Mesenchymal stem cell (in vitro differentiated cells and primary cell): Measurements from ENCODE around the gene ANP32A.
A peak's percentile ranks its signal among the peaks of the same experiment; 100 is the strongest.

Experiments used
- DNase-seq: peaks from one replicate; pipeline ENCODE4 v3.0.0-alpha.2; 2013
- H2AFZ ChIP-seq: one replicate; pipeline ENCODE4 v1.6.1; 2013; ENCODE audit warnings: low read depth, mild to moderate bottlenecking, control low read depth, inconsistent platforms, low read length, moderate library complexity
- H2AK5ac ChIP-seq: 2 replicates; pipeline ENCODE4 v1.6.1; 2013; ENCODE audit warnings: low read length, moderate library complexity, mild to moderate bottlenecking, inconsistent platforms; ENCODE audit not compliant: severe bottlenecking
- H2BK120ac ChIP-seq: one replicate; pipeline ENCODE4 v1.6.1; 2013; ENCODE audit warnings: low read depth, mild to moderate bottlenecking, inconsistent platforms, low read length, moderate library complexity
- H2BK12ac ChIP-seq, 2 experiments: one replicate each; pipeline ENCODE4 v1.6.1; 2013; ENCODE audit warnings: inconsistent platforms in 2 of 2, low read length in 2 of 2, mild to moderate bottlenecking in 2 of 2, moderate library complexity in 2 of 2, control low read depth in 1 of 2
- H2BK15ac ChIP-seq: one replicate; pipeline ENCODE4 v1.6.1; 2013; ENCODE audit warnings: mild to moderate bottlenecking, low read depth, inconsistent platforms; ENCODE audit not compliant: poor library complexity, severe bottlenecking
- H2BK5ac ChIP-seq: 2 replicates; pipeline ENCODE4 v1.6.1; 2013; ENCODE audit warnings: low read depth, mild to moderate bottlenecking, low read length, control low read depth, inconsistent platforms; ENCODE audit not compliant: poor library complexity, severe bottlenecking
- H3K14ac ChIP-seq, 2 experiments: one replicate each; pipeline ENCODE4 v1.6.1; 2013; ENCODE audit warnings: inconsistent platforms in 2 of 2, low read length in 2 of 2, control low read depth in 1 of 2, mild to moderate bottlenecking in 1 of 2, moderate library complexity in 1 of 2
- H3K18ac ChIP-seq, 2 experiments: one replicate each; pipeline ENCODE4 v1.6.1; 2013; ENCODE audit warnings: inconsistent platforms in 2 of 2, low read length in 2 of 2, control low read depth in 1 of 2, low read depth in 1 of 2, mild to moderate bottlenecking in 1 of 2
- H3K23ac ChIP-seq, 2 experiments: one replicate each; pipeline ENCODE4 v1.6.1; 2013; ENCODE audit warnings: inconsistent platforms in 2 of 2, low read length in 2 of 2, mild to moderate bottlenecking in 2 of 2, moderate library complexity in 2 of 2, control low read depth in 1 of 2
- H3K27ac ChIP-seq: 2 replicates; pipeline ENCODE4 v1.5.1; 2013; ENCODE audit warnings: mild to moderate bottlenecking, moderate library complexity, low read length, control low read depth, inconsistent platforms; ENCODE audit not compliant: poor library complexity, severe bottlenecking
- H3K27me3 ChIP-seq, 2 experiments: 2 replicates each; pipeline versions ENCODE4 v1.6.1 to v1.7.0; 2013; ENCODE audit warnings: low read length in 2 of 2, mild to moderate bottlenecking in 2 of 2, moderate library complexity in 2 of 2, control low read depth in 1 of 2, inconsistent platforms in 1 of 2; ENCODE audit not compliant: control insufficient read depth in 1 of 2, insufficient read depth in 1 of 2
- H3K36me3 ChIP-seq, 2 experiments: 2 replicates each; pipeline versions ENCODE4 v1.6.1 to v1.7.0; 2013; ENCODE audit warnings: low read length in 2 of 2, control low read depth in 1 of 2, inconsistent platforms in 1 of 2, low read depth in 1 of 2, mild to moderate bottlenecking in 1 of 2; ENCODE audit not compliant: insufficient read depth in 2 of 2, control insufficient read depth in 1 of 2
- H3K4ac ChIP-seq, 2 experiments: one replicate each; pipeline ENCODE4 v1.6.1; 2013; ENCODE audit warnings: inconsistent platforms in 2 of 2, low read length in 2 of 2, mild to moderate bottlenecking in 2 of 2, moderate library complexity in 2 of 2, control low read depth in 1 of 2, low read depth in 1 of 2
- H3K4me1 ChIP-seq: 2 replicates; pipeline ENCODE4 v1.6.1; 2013; ENCODE audit warnings: low read depth, low read length, control low read depth; ENCODE audit not compliant: control insufficient read depth, insufficient read depth
- H3K4me2 ChIP-seq: 2 replicates; pipeline ENCODE4 v1.6.1; 2013; ENCODE audit warnings: low read length, mild to moderate bottlenecking, inconsistent platforms; ENCODE audit not compliant: poor library complexity, severe bottlenecking
- H3K4me3 ChIP-seq, 2 experiments: 2 replicates each; pipeline versions ENCODE4 v1.5.1 to v1.7.0; 2013; ENCODE audit warnings: low read length in 2 of 2, mild to moderate bottlenecking in 2 of 2, control low read depth in 1 of 2, low read depth in 1 of 2; ENCODE audit not compliant: insufficient read depth in 1 of 2
- H3K79me1 ChIP-seq: replicated peaks from 2 replicates; pipeline ENCODE4 v1.6.1; 2013; ENCODE audit warnings: mild to moderate bottlenecking, control low read depth, low read length, inconsistent platforms; ENCODE audit not compliant: poor library complexity, severe bottlenecking
- H3K9ac ChIP-seq: 2 replicates; pipeline ENCODE4 v1.7.0; 2013; ENCODE audit warnings: mild to moderate bottlenecking, low read length, moderate library complexity
- H3K9me3 ChIP-seq: 2 replicates; pipeline ENCODE4 v1.7.0; 2013; ENCODE audit warnings: mild to moderate bottlenecking, low read length; ENCODE audit not compliant: control insufficient read depth
- H4K8ac ChIP-seq: one replicate; pipeline ENCODE4 v1.6.1; 2013; ENCODE audit warnings: inconsistent platforms, mild to moderate bottlenecking, low read length, moderate library complexity
- H4K91ac ChIP-seq: one replicate; pipeline ENCODE4 v1.6.1; 2013; ENCODE audit warnings: mild to moderate bottlenecking, low read length, inconsistent platforms
- WGBS: methylation state at CpG from one replicate; pipeline ENCODE4 v1.1.7; 2013; ENCODE audit warnings: mixed read lengths; 5-methylcytosine and 5-hydroxymethylcytosine counted together

Gene ANP32A

GRCh38 chr15:68730976-68731897 lies 89.5 kb downstream of the ANP32A start:
- H3K27ac ChIP-seq: peak overlapping the region; percentile 57
- no peak overlapping the region for H4K8ac ChIP-seq
- H3K14ac ChIP-seq: no peak overlapping the region
- no peaks in the 10 kb centered on the region for H3K79me1 ChIP-seq
- H3K23ac ChIP-seq: no peak overlapping the region
- WGBS: 59% methylated on average over 15 of the region's 15 CpGs
- H3K4me3 ChIP-seq: no peak overlapping the region
- H3K18ac ChIP-seq: no peak overlapping the region
- peaks cover 8 to 19% of the 10 kb centered on the region in 2 experiments for H3K36me3 ChIP-seq
- H2AFZ ChIP-seq: no peak overlapping the region
- DNase-seq: no peak
- H3K4ac ChIP-seq: no peak overlapping the region
- no peaks in the 10 kb centered on the region for H3K9me3 ChIP-seq
- H3K4me1 ChIP-seq: peaks cover 21% of the 10 kb centered on the region
- peak overlapping the region; percentile 19 for H3K9ac ChIP-seq
- no peak overlapping the region for H2BK15ac ChIP-seq
- no peaks in the 10 kb centered on the region for H3K27me3 ChIP-seq
- no peak overlapping the region for H3K4me2 ChIP-seq
- H2BK5ac ChIP-seq: no peak overlapping the region
- no peak overlapping the region for H4K91ac ChIP-seq
- no peak overlapping the region for H2BK120ac ChIP-seq
- H2AK5ac ChIP-seq: peak overlapping the region; percentile 87
- peak overlapping the region in 1 of 2 experiments; percentile 23 for H2BK12ac ChIP-seq

GRCh38 chr15:68730471-68730919 lies 90.2 kb downstream of the ANP32A start:
- H3K23ac ChIP-seq: no peak overlapping the region
- no peaks in the 10 kb centered on the region for H3K79me1 ChIP-seq
- DNase-seq: peak; percentile 55
- no peak overlapping the region for H3K4me2 ChIP-seq
- no peak overlapping the region for H4K8ac ChIP-seq
- no peak overlapping the region for H2BK120ac ChIP-seq
- H3K4me3 ChIP-seq: no peak overlapping the region
- no peak overlapping the region for H3K4ac ChIP-seq
- 78% methylated on average over 6 of the region's 6 CpGs for WGBS
- peak overlapping the region; percentile 71 for H2AK5ac ChIP-seq
- H3K27me3 ChIP-seq: no peaks in the 10 kb centered on the region
- H2BK12ac ChIP-seq: peak overlapping the region in 1 of 2 experiments; percentile 23
- H2AFZ ChIP-seq: no peak overlapping the region
- peaks cover 12 to 20% of the 10 kb centered on the region in 2 experiments for H3K36me3 ChIP-seq
- no peak overlapping the region for H3K18ac ChIP-seq
- no peaks in the 10 kb centered on the region for H3K9me3 ChIP-seq
- H4K91ac ChIP-seq: no peak overlapping the region
- H3K14ac ChIP-seq: no peak overlapping the region
- peak overlapping the region; percentile 57 for H3K27ac ChIP-seq
- peak overlapping the region; percentile 11 for H2BK5ac ChIP-seq
- H3K9ac ChIP-seq: peak overlapping the region; percentile 19
- H3K4me1 ChIP-seq: peaks cover 21% of the 10 kb centered on the region
- no peak overlapping the region for H2BK15ac ChIP-seq

GRCh38 chr15:68729789-68730411 lies 90.8 kb downstream of the ANP32A start:
- Histone ChIP-seq H2BK5ac (peak overlapping the region; percentile 11), H3K9me3 (no peaks in the 10 kb centered on the region), H3K4me3 (no peak overlapping the region), H2AFZ (no peak overlapping the region), H3K14ac (no peak overlapping the region), H2BK120ac (no peak overlapping the region), H4K91ac (no peak overlapping the region), H3K4me2 (no peak overlapping the region), H2BK12ac (no peak overlapping the region), H2BK15ac (no peak overlapping the region), H3K18ac (no peak overlapping the region), H3K9ac (no peak overlapping the region), H3K4me1 (peaks cover 21% of the 10 kb centered on the region), H3K4ac (no peak overlapping the region), H3K27me3 (no peaks in the 10 kb centered on the region), H3K36me3 (peaks cover 12 to 20% of the 10 kb centered on the region in 2 experiments), H3K27ac (peak overlapping the region; percentile 73), H4K8ac (no peak overlapping the region), H2AK5ac (peak overlapping the region; percentile 18), H3K23ac (no peak overlapping the region), H3K79me1 (no peaks in the 10 kb centered on the region)
- 65% methylated on average over 4 of the region's 8 CpGs for WGBS
- DNase-seq: no peak
